8988T (cell line): ENCODE results near the gene ATAD2B.
"Not testable (repeated sequence)": the region's sequence is repeated elsewhere in the genome, so short reads cannot be mapped to it uniquely, and the experiment has no call there.

Source experiments
- DNase-seq: peaks from one replicate; pipeline ENCODE4 v3.0.0; 2011

ATAD2B gene

GRCh38 chr2:23926750-23927571, at the start of gene ATAD2B:
TSS of gene ATAD2B (minus strand) at chr2:23927123. CDS start at chr2:23926770, 353 bp downstream.
- peak; percentile 74 for DNase-seq

DNA sequence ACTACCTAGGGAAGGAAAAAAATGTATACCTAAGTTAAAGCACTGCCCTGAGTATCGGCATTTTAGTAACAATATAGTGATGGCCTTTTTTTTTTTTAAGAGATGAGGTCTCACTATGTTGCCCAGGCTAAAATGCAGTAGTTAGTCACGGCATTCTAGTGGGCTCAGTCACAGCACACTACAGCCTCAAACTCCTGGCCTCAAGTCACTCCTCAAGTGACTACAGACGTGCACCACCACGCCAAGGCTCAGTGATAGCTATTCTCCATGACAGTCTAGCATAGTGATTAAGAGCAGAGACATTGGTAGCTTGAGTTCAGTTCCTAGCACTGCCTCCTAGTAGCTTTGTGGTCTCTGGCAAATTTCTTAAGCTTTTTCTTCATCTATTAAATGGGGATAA, 40.9 kb upstream of the ATAD2B start:
- no peak for DNase-seq

- DNase-seq, result no peak
Measured at GRCh38 chr2:23954325-23955014, 27.5 kb upstream of the ATAD2B start.

DNA sequence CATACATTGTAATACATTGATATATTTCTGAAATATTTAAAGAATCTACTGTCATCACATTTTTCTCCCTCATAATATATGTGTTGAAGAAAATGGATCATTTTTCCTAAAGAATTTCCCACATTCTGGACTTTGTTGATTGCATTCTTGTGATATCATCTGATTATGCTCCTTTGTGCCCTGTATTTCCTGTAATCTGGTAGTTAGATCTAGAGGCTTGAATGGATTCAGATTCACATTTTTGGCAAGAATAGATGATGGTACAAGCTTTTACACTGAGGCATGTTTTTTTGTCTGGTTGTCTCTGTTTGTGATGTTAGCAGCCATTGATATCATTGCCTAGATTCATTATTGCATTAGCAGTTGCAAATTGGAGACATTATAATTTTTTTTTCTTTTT, 26.7 kb upstream of the ATAD2B start:
- DNase-seq, result no peak

- not testable (repeated sequence) for DNase-seq
Measured at GRCh38 chr2:23952558-23952957, 25.6 kb upstream of the ATAD2B start.

- DNase-seq, result no peak
Measured at GRCh38 chr2:23947350-23947749, 20.4 kb upstream of the ATAD2B start.

DNA sequence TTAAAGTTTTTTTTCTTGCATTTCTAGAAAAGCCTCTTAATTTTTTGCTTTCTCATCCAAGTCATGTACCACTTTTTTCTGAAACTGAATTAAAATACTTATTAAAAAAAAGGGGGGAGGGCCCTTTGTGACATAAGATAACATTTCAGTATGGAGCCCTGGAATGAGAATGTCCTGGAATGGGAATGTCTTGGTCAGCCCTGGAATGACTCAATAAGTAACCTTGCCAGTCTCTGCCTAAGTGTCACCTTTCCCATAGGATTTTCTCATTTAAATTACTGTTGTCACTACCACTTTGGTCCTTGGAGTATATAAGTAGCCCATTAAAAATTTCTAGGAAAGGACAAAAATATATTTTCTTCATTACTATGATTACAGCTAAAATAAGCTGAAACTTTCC, 18.1 kb upstream of the ATAD2B start:
- DNase-seq, result no peak

DNA sequence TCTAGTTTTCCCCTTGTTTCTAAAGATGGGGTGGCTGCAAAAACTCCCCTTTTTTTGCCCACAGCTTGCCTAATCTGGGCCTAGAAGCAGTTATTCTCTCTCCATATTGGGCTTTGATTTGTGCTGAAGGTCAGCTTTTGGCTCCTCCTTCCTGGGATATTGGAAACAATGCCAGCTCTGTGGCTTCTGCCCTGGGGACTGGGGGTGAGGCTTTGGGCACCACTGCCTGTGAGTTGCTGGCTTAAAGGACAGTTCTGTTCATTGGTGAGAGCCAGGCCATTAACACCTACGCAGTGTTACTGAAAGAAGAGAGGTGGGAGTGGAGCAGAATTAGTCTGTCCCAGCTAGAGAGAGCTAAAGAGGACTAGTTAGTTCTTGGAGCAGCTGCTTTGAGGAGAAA, 17.6 kb upstream of the ATAD2B start:
- DNase-seq, result no peak

- no peak for DNase-seq
Measured at GRCh38 chr2:23943666-23944065, 16.7 kb upstream of the ATAD2B start.

GRCh38 chr2:23941644-23942043, 14.7 kb upstream of the ATAD2B start:
- DNase-seq, result no peak

- DNase-seq, result no peak
Measured at GRCh38 chr2:23940718-23941620, 14.0 kb upstream of the ATAD2B start.

GRCh38 chr2:23939987-23940717, 13.2 kb upstream of the ATAD2B start, which contains the start of gene UBXN2A:
TSS of gene UBXN2A (plus strand) at chr2:23940463. CDS start at chr2:23958315, 17,852 bp downstream.
- DNase-seq, result peak; percentile 82

- no peak for DNase-seq
Measured at GRCh38 chr2:23934259-23934658, 7.3 kb upstream of the ATAD2B start.

- no peak for DNase-seq
Measured at GRCh38 chr2:23926290-23926749, 603 bp downstream of the ATAD2B start.

GRCh38 chr2:23925702-23926289, 1.1 kb downstream of the ATAD2B start:
- DNase-seq, result no peak

- no peak for DNase-seq
Measured at GRCh38 chr2:23924589-23925359, 2.1 kb downstream of the ATAD2B start.

DNA sequence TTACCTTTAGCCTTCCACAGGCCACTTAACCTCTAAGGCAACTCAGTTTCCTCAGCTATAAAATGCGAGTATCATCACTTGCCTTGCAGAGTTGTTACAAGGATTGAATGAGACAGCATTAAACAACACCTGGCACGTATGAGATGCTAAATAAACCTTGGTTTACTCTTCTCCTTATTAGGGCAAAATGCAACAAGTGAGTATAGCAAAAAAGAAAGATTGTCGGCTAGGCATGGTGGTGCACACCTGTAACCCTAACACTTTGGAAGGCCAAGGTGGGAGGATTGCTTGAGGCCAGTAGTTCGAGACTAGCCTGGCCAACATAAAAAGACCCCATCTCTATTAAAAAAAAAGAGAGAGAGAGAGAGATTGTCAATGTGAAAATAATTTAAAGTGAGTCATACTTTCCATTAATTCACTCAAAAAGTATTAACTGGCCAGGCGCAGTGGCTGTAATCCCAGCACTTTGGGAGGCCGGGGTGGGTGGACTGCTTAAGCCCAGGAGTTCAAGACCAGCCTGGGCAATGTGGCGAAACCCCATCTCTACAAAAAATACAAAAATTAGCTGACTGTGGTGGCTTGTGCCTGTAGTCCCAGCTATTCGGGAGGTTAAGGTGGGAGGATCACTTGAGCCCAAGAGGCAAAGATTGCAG, 8.0 kb downstream of the ATAD2B start:
- no peak for DNase-seq

DNA sequence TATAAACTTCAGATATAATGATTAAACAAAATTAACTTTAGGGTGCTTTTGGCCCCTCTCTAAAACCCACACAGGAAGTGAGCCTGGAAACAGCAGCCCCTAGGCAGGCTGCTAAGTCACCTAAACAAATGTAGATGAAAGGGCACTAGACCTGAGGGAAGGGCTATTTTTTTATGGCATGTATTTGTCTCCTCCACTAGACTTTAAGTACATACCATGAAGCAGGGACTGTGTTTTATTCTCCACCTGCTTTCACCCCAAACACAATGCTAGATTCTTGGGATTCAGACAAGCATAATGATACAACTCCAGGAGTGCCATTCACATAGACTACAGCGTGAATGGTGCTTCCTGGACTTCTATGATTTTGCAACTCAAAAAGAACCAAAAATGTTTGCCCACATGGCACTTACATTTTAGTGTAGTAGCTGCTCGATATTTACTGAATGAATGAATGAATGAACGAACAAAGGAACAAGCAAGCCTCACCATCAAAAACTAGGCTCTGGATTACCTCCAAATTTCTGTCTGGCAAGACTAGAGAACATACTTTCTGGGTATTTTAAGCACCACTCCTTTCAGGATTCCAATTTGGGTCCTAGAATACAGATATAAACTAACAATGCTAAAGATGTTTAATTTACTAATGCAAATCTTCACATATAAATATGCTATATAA, 10.1 kb downstream of the ATAD2B start:
- DNase-seq, result no peak

- DNase-seq, result no peak
Measured at GRCh38 chr2:23915327-23915726, 11.6 kb downstream of the ATAD2B start.

DNA sequence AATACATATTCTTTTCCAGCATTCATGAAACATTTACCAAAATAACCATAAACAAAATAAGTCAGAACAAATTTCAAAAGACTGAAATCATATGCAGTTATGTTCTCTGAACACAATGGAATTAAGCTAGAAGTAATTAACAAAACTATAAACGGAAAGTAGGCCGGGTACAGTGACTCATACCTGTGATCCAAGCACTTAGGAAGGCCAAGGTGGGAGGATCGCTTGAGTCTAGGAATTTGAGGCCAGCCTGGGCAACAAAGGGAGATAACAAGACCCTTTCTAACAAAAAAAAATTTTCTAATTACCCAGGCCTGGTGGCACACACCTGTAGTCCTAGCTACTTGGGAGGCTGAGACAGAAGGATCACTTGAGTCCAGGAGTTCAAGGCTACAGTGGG, 14.9 kb downstream of the ATAD2B start:
- DNase-seq, result no peak
